NCI-H1105 (cell line): ENCODE measurements around the gene RPH3AL.

Experiments
- DNase-seq: peaks from one replicate; lab custom pipeline; 2025; lab: John Stamatoyannopoulos, UW

Gene RPH3AL

GRCh38 chr17:300881-301280 is 51.7 kb downstream of the RPH3AL start:
- DNase-seq: no peak

GRCh38 chr17:299546-299945 is 53.1 kb downstream of the RPH3AL start:
- no peak for DNase-seq

- no peak for DNase-seq
These were observed 53.7 kb downstream of the RPH3AL start for GRCh38 chr17:298791-299450.

GRCh38 chr17:297758-298157 is 54.8 kb downstream of the RPH3AL start:
- DNase-seq: no peak

- DNase-seq: no peak
These were observed 55.5 kb downstream of the RPH3AL start for GRCh38 chr17:296906-297690.

- no peak for DNase-seq
These were observed 56.2 kb downstream of the RPH3AL start for GRCh38 chr17:296379-296778.

GRCh38 chr17:292531-293382 is 59.9 kb downstream of the RPH3AL start:
- DNase-seq: no peak

- DNase-seq: no peak
These were observed 60.6 kb downstream of the RPH3AL start for GRCh38 chr17:292016-292415.

- DNase-seq: no peak
These were observed 61.0 kb downstream of the RPH3AL start for GRCh38 chr17:291587-291986.

GRCh38 chr17:290626-291025 is 62.0 kb downstream of the RPH3AL start:
- DNase-seq: no peak

- no peak for DNase-seq
These were observed 62.5 kb downstream of the RPH3AL start for GRCh38 chr17:290121-290521.

GRCh38 chr17:289409-289808 is 63.2 kb downstream of the RPH3AL start:
- no peak for DNase-seq

GRCh38 chr17:288802-289356 is 63.7 kb downstream of the RPH3AL start:
- no peak for DNase-seq

GRCh38 chr17:286571-286970 is 66.0 kb downstream of the RPH3AL start:
- DNase-seq: no peak

- no peak for DNase-seq
These were observed 66.7 kb downstream of the RPH3AL start for GRCh38 chr17:285751-286422.

- DNase-seq: no peak
These were observed 67.8 kb downstream of the RPH3AL start for GRCh38 chr17:284676-285355.

GRCh38 chr17:283911-284675 is 68.5 kb downstream of the RPH3AL start:
- DNase-seq: no peak

- DNase-seq: no peak
These were observed 69.4 kb downstream of the RPH3AL start for GRCh38 chr17:282912-283882.
